GM12891 (cell line): ENCODE data around the gene CFAP77.

Source experiments
- POLR2A ChIP-seq: IDR thresholded peaks from 2 replicates; pipeline ENCODE4 v1.6.1; 2011; ENCODE audit warnings: low read depth, low read length, control low read depth
- POLR2AphosphoS5 ChIP-seq: IDR thresholded peaks from 2 replicates; pipeline ENCODE4 v1.6.1; 2011; ENCODE audit warnings: low read depth, low read length, control low read depth
- POU2F2 ChIP-seq: IDR thresholded peaks from 2 replicates; pipeline ENCODE4 v1.6.1; 2011; ENCODE audit warnings: low read depth, mild to moderate bottlenecking, control low read depth, low read length, moderate library complexity
- TAF1 ChIP-seq: IDR thresholded peaks from 2 replicates; pipeline ENCODE4 v1.6.1; 2011; ENCODE audit warnings: low read depth, low read length, control low read depth

- no peak for TF ChIP-seq POLR2AphosphoS5
- no peak for TF ChIP-seq TAF1
- no peak for TF ChIP-seq POU2F2
- no peak for TF ChIP-seq POLR2A
These were observed 97.1 kb downstream of the CFAP77 start for GRCh38 chr9:132506977-132507669.
